ENCODE data around the gene UGT1A3. TPM values are rescaled to one million over a fixed set of nuclear protein-coding genes. Genes with fewer than 3 reads are reported as not detected.

UGT1A3 gene
- total and polyA plus RNA-seq, 11 donors = not detected

- no peak overlapping the region for H3K27ac ChIP-seq
- DNase-seq (no peak), ATAC-seq (no peak)
- WGBS, 4 donors = 43 to 53% (median 51%) methylated on average over 4 to 5 of the region's 5 CpGs
- H3K9me3 ChIP-seq = no peaks in the 10 kb centered on the region
- H3K4me1 ChIP-seq = no peaks in the 10 kb centered on the region
- no peaks in the 10 kb centered on the region for H3K27me3 ChIP-seq
- intact Hi-C loops (cut with DNase I) = no loop called here
- TF ChIP-seq CTCF (IDR thresholded peaks at IDR 0.05) (no peak), POLR2A (IDR thresholded peaks at IDR 0.05) (no peak)
- no peak overlapping the region for H3K4me3 ChIP-seq
- H3K36me3 ChIP-seq = no peaks in the 10 kb centered on the region
Measured at GRCh38 chr2:233799716-233800115, 70.9 kb downstream of the UGT1A3 start.

GRCh38 chr2:233800208-233800607 is 71.4 kb downstream of the UGT1A3 start:
- Histone ChIP-seq H3K4me3 (no peak overlapping the region), H3K27me3 (no peaks in the 10 kb centered on the region), H3K36me3 (no peaks in the 10 kb centered on the region), H3K27ac (no peak overlapping the region), H3K9me3 (no peaks in the 10 kb centered on the region), H3K4me1 (no peaks in the 10 kb centered on the region)
- WGBS, 4 donors = 74 to 88% (median 80%) methylated on average over 7 of the region's 7 CpGs
- TF ChIP-seq POLR2A (IDR thresholded peaks at IDR 0.05) (no peak), CTCF (IDR thresholded peaks at IDR 0.05) (no peak)
- intact Hi-C loops (cut with DNase I) = no loop called here
- no peak for DNase-seq
- ATAC-seq = no peak

- H3K4me3 ChIP-seq = no peak overlapping the region
- no peaks in the 10 kb centered on the region for H3K9me3 ChIP-seq
- H3K27ac ChIP-seq = no peak overlapping the region
- WGBS, 4 donors = 71 to 87% (median 73%) methylated on average over 8 to 9 of the region's 9 CpGs
- TF ChIP-seq POLR2A (IDR thresholded peaks at IDR 0.05) = no peak
- TF ChIP-seq CTCF (IDR thresholded peaks at IDR 0.05) = no peak
- DNase-seq = no peak
- intact Hi-C loops (cut with DNase I) = no loop called here
- ATAC-seq = no peak
- no peaks in the 10 kb centered on the region for H3K36me3 ChIP-seq
- no peaks in the 10 kb centered on the region for H3K27me3 ChIP-seq
- no peaks in the 10 kb centered on the region for H3K4me1 ChIP-seq
Measured at GRCh38 chr2:233801357-233802131, 72.7 kb downstream of the UGT1A3 start.

- 57 to 92% (median 58%) methylated on average over 2 to 3 of the region's 3 CpGs for WGBS, 4 donors
- ATAC-seq (no peak), DNase-seq (no peak)
- Histone ChIP-seq H3K27me3 (no peaks in the 10 kb centered on the region), H3K36me3 (no peaks in the 10 kb centered on the region), H3K4me3 (no peak overlapping the region), H3K4me1 (no peaks in the 10 kb centered on the region), H3K9me3 (no peaks in the 10 kb centered on the region), H3K27ac (no peak overlapping the region)
- no peak for TF ChIP-seq CTCF (IDR thresholded peaks at IDR 0.05)
- intact Hi-C loops (cut with DNase I) = no loop called here
Measured at GRCh38 chr2:233802132-233802815, 73.4 kb downstream of the UGT1A3 start.

Data from heart left ventricle (tissue), 16 donors.